Keratinocyte (primary cell): ENCODE data around the gene TSPAN10.

Source experiments
- CTCF ChIP-seq, 3 experiments: IDR thresholded peaks in 1 of 3; conservative IDR thresholded peaks in 1 of 3; optimal IDR thresholded peaks in 1 of 3; 2 replicates in 2 of 3; 3 replicates in 1 of 3; pipeline versions ENCODE3 to v1.5.1; 2011; ENCODE audit warnings: low read length in 3 of 3, mild to moderate bottlenecking in 3 of 3, moderate library complexity in 2 of 3, control low read depth in 1 of 3, inconsistent platforms in 1 of 3; ENCODE audit not compliant: insufficient read depth in 2 of 3; ENCODE audit errors: extremely low read depth in 1 of 3
- EZH2 ChIP-seq: IDR thresholded peaks from one replicate; pipeline ENCODE4 v1.6.1; 2012; ENCODE audit warnings: inconsistent platforms, mild to moderate bottlenecking, low read length, moderate library complexity

DNA sequence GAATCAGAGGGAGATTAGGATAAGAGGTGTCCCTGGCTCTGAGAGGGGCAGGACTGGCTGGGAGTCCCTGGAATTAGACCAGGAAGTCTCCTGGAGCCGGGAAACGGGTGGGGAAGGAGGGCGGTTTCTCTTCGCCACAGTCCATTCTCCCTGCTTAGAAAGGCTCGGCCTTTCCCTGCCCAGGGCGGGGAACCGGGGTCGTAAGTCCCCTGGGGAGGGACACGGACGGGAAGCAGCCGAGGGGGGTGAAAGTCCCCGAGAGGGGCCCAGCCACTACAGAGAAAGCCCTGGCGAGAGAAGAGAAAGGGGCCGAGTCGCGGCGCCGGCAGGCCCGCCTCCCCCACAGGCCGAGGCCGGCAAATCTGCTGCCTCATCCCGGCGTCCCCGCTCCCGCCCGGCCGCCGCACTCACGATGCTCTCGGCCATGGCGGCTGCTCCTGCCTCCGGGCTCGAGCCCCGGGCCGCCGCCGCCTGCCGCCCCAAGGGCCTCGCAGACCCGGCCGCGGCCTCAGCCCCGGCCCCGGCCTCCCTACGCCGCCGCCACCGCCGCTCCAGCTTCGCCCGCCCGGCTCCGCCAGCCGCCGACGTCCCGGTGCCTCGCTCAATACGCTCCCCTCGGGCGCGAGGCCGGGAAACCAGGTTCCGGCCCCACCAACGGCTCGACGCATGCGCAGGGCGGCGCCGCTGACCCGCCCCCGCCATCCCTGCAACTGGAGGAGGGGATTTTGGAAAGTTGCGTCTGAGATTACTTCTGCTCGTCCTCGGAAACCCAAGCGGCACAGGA, at the start of gene TSPAN10, which contains the start of gene NPLOC4:
- no peak for TF ChIP-seq CTCF (optimal IDR thresholded peaks at IDR 0.05 in 1 of 3, IDR thresholded peaks at IDR 0.05 in 1 of 3, conservative IDR thresholded peaks at IDR 0.05 in 1 of 3; ENCODE audit: extremely low read depth in 1 of 3, insufficient read depth in 2 of 3, low read length in 3 of 3)
- TF ChIP-seq EZH2, result no peak
